ENCODE measurements around the gene LRRC10.

Gene LRRC10

GRCh38 chr12:69566603-69567002, 44.1 kb downstream of the LRRC10 start (continued):
- no peak for TF ChIP-seq ZSCAN4 (tag by site-specific recombination; IDR thresholded peaks at IDR 0.05)
- TF ChIP-seq PATZ1 (tag by site-specific recombination; IDR thresholded peaks at IDR 0.05): no peak
- TF ChIP-seq ZNF660 (tag by site-specific recombination; IDR thresholded peaks at IDR 0.05): no peak
- TF ChIP-seq ZNF707 (tag by site-specific recombination; IDR thresholded peaks at IDR 0.05): no peak
- no peak for TF ChIP-seq ZNF488 (tag by site-specific recombination; IDR thresholded peaks at IDR 0.05)
- no peak for TF ChIP-seq ZBTB21 (tag by site-specific recombination; IDR thresholded peaks at IDR 0.05)
- TF ChIP-seq ZNF768 (tag by site-specific recombination; IDR thresholded peaks at IDR 0.05): no peak

- Histone ChIP-seq H3K4me3 (ENCODE audit: low read depth, low read length) (no peak overlapping the region), H3K9me3 (ENCODE audit: control insufficient read depth, insufficient read depth, low read depth, low read length) (no peaks in the 10 kb centered on the region), H3K27ac (ENCODE audit: extremely low read depth, low read depth, low read length) (no peak overlapping the region), H3K36me3 (ENCODE audit: control insufficient read depth in 2 of 2, insufficient read depth in 1 of 2, low read length in 2 of 2) (peaks cover 6 to 26% of the 10 kb centered on the region in 2 experiments; a peak in 2 of 3 replicates), H3K4me1 (ENCODE audit: control insufficient read depth, insufficient read depth, low read length) (no peaks in the 10 kb centered on the region)
- TF ChIP-seq SP7 (tag by site-specific recombination; IDR thresholded peaks at IDR 0.05): no peak
- no peak for TF ChIP-seq ZNF350 (tag by site-specific recombination; IDR thresholded peaks at IDR 0.05)
- no peak for TF ChIP-seq ZNF239 (tag by site-specific recombination; IDR thresholded peaks at IDR 0.05)
- no peak for TF ChIP-seq MEIS1 (CRISPR knock-in tag; IDR thresholded peaks at IDR 0.05; ENCODE audit: borderline replicate concordance)
- no peak for TF ChIP-seq ZBTB8A (tag by site-specific recombination; IDR thresholded peaks at IDR 0.05)
- TF ChIP-seq ZIC2 (tag by site-specific recombination; IDR thresholded peaks at IDR 0.05): no peak
- TF ChIP-seq ZNF792 (tag by site-specific recombination; IDR thresholded peaks at IDR 0.05): no peak
- no peak for TF ChIP-seq ZNF18 (tag by site-specific recombination; IDR thresholded peaks at IDR 0.05)
- no peak for TF ChIP-seq KLF16 (tag by site-specific recombination; IDR thresholded peaks at IDR 0.05)
- no peak for TF ChIP-seq ZNF266 (tag by site-specific recombination; IDR thresholded peaks at IDR 0.05; ENCODE audit: low read depth)
- POLR2A ChIA-PET: no interaction called here
- CTCF ChIA-PET: interaction anchor here (1.1 kb wide), 1 partner anchor 10 kb away, joined by 5 read pairs; no protein-coding TSS in a partner anchor
These were observed 47.4 kb downstream of the LRRC10 start for GRCh38 chr12:69563166-69563762.
